GM12878 (cell line): ENCODE results near the gene CDH4. TPM values are rescaled to one million over a fixed set of nuclear protein-coding genes. Genes with fewer than 3 reads are reported as not detected.

Experiments used
- ATAC-seq: fragments of 200-7000 bp; cut with Tn5 transposase; 3 replicates; pipeline ENCODE4 v1.9.1; 2020; ENCODE audit warnings: mild to moderate bottlenecking, moderate library complexity
- BruUV-seq: library from RNA; stranded (reverse); fragments of 400-500 nt; replicated peaks from 2 replicates; lab custom pipeline; 2021; lab: Mats Ljungman, UMichigan
- CTCF ChIA-PET: fragments of 300-600 bp; sonication (Branson Sonifier 250); formaldehyde crosslinking; extraction: SDS; loops from one replicate; lab custom pipeline; 2021; ENCODE audit warnings: inconsistent platforms; lab: Yijun Ruan, JAX
- POLR2A ChIA-PET: fragments of 350-600 bp; formaldehyde crosslinking; extraction: SDS; loops from one replicate; lab custom pipeline; 2021; ENCODE audit warnings: inconsistent platforms; lab: Charles Lee
- RAD21 ChIA-PET: fragments of 300-600 bp; sonication (Branson Sonifier 250); formaldehyde crosslinking; loops from one replicate; lab custom pipeline; 2023; ENCODE audit warnings: antibody characterized with exemption; ENCODE audit not compliant: unreplicated experiment; lab: Charles Lee
- SMC1A ChIA-PET: fragments of 300-600 bp; sonication (Branson Sonifier 250); formaldehyde crosslinking; loops from one replicate; lab custom pipeline; 2023; ENCODE audit not compliant: unreplicated experiment, uncharacterized antibody; lab: Charles Lee
- DNase-seq: peaks from one replicate; pipeline ENCODE4 v3.0.0-alpha.2; 2011; ENCODE audit warnings: low read depth, low spot score
- FAIRE-seq: peaks from 3 replicates; lab custom pipeline; 2011; peaks lifted over from hg19 to GRCh38; lab: Jason Lieb, UNC
- H2AFZ ChIP-seq: 2 replicates; pipeline ENCODE4 v1.6.0; 2011; ENCODE audit warnings: low read depth, low read length, control low read depth; ENCODE audit not compliant: control insufficient read depth
- H3K27ac ChIP-seq: 2 replicates; pipeline ENCODE4 v1.5.1; 2011; ENCODE audit warnings: control low read depth; ENCODE audit not compliant: control insufficient read depth, insufficient read depth
- H3K27me3 ChIP-seq, 2 experiments: replicated peaks in 1 of 2; 2 replicates each; pipeline versions ENCODE4 v1.6.0 to v1.6.1; 2011; ENCODE audit warnings: low read length in 1 of 2; ENCODE audit not compliant: control insufficient read depth in 2 of 2, insufficient read depth in 2 of 2
- H3K36me3 ChIP-seq, 2 experiments: 2 replicates each; pipeline ENCODE4 v1.5.1; 2011; ENCODE audit warnings: low read length in 1 of 2; ENCODE audit not compliant: control insufficient read depth in 2 of 2, insufficient read depth in 2 of 2
- H3K4me1 ChIP-seq: 2 replicates; pipeline ENCODE4 v1.6.1; 2011; ENCODE audit warnings: mild to moderate bottlenecking, low read length, moderate library complexity, mixed read lengths; ENCODE audit not compliant: control insufficient read depth, insufficient read depth
- H3K4me2 ChIP-seq: 2 replicates; pipeline ENCODE4 v1.6.0; 2011; ENCODE audit warnings: control low read depth; ENCODE audit not compliant: control insufficient read depth, insufficient read depth
- H3K4me3 ChIP-seq: fragments of 200-600 bp; sonication (generic); 2 replicates; pipeline ENCODE4 v1.5.1; 2016
- H3K79me2 ChIP-seq: 2 replicates; pipeline ENCODE4 v1.6.0; 2011; ENCODE audit warnings: low read length; ENCODE audit not compliant: control insufficient read depth, insufficient read depth
- H3K9ac ChIP-seq: 2 replicates; pipeline ENCODE4 v1.8.0; 2011; ENCODE audit warnings: low read length, control low read depth, mixed read lengths; ENCODE audit not compliant: control insufficient read depth, insufficient read depth
- H3K9me3 ChIP-seq: replicated peaks from 3 replicates; pipeline ENCODE4 v1.5.1; 2011; ENCODE audit warnings: mild to moderate bottlenecking, low read length; ENCODE audit not compliant: control insufficient read depth, insufficient read depth
- H4K20me1 ChIP-seq: 2 replicates; pipeline ENCODE4 v1.6.0; 2011; ENCODE audit not compliant: control insufficient read depth, insufficient read depth
- ASH2L ChIP-seq: fragments of 300-600, 200-600 bp; sonication (generic); IDR thresholded peaks from 2 replicates; pipeline ENCODE4 v1.6.1; 2017; ENCODE audit warnings: low read depth, mild to moderate bottlenecking, borderline replicate concordance
- ATF3 ChIP-seq: IDR thresholded peaks from 2 replicates; pipeline ENCODE4 v1.6.1; 2011; ENCODE audit warnings: low read depth, mild to moderate bottlenecking, low read length, moderate library complexity, borderline replicate concordance; ENCODE audit errors: extremely low read depth
- EED ChIP-seq: sonication (generic); IDR thresholded peaks from 2 replicates; pipeline ENCODE4 v1.6.1; 2016; ENCODE audit warnings: antibody characterized with exemption, low read depth
- HCFC1 ChIP-seq: fragments of 150-350 bp; IDR thresholded peaks from 2 replicates; pipeline ENCODE4 v1.6.1; 2014; ENCODE audit warnings: low read length
- KLF5 ChIP-seq: fragments of 450-650 bp; IDR thresholded peaks from 2 replicates; pipeline ENCODE4 v1.6.1; 2014; ENCODE audit warnings: mild to moderate bottlenecking; ENCODE audit not compliant: partially characterized antibody
- MAX ChIP-seq: IDR thresholded peaks from 2 replicates; pipeline ENCODE4 v1.6.1; 2012; ENCODE audit warnings: low read depth, low read length, improper control_type of control experiment
- POLR2AphosphoS2 ChIP-seq: IDR thresholded peaks from 2 replicates; pipeline ENCODE4 v1.6.1; 2011; ENCODE audit warnings: low read depth, mild to moderate bottlenecking, low read length, improper control_type of control experiment, moderate library complexity
- RAD51 ChIP-seq: fragments of 450-650 bp; IDR thresholded peaks from 2 replicates; pipeline ENCODE4 v1.6.1; 2016; ENCODE audit warnings: moderate library complexity, mild to moderate bottlenecking, inconsistent platforms
- RELB ChIP-seq: fragments of 450-650 bp; IDR thresholded peaks from 2 replicates; pipeline ENCODE4 v1.6.1; 2017; ENCODE audit warnings: low read depth, mild to moderate bottlenecking, moderate library complexity
- REST ChIP-seq: IDR thresholded peaks from 2 replicates; pipeline ENCODE4 v1.6.1; 2012; ENCODE audit warnings: mild to moderate bottlenecking, low read depth, low read length
- SKIL ChIP-seq: fragments of 450-650 bp; IDR thresholded peaks from 2 replicates; pipeline ENCODE4 v1.6.1; 2017; ENCODE audit warnings: mild to moderate bottlenecking, low read depth, inconsistent platforms; ENCODE audit not compliant: poor library complexity, severe bottlenecking
- SMARCA5 ChIP-seq: fragments of 450-650 bp; IDR thresholded peaks from 2 replicates; pipeline ENCODE4 v1.6.1; 2017; ENCODE audit warnings: mild to moderate bottlenecking
- SP1 ChIP-seq: IDR thresholded peaks from one replicate; pipeline ENCODE4 v1.6.1; 2011; ENCODE audit warnings: low read depth, low read length
- STAT1 ChIP-seq: fragments of 450-650 bp; conservative IDR thresholded peaks from 2 replicates; pipeline ENCODE4 v1.6.1; 2014; ENCODE audit warnings: antibody characterized with exemption, mild to moderate bottlenecking
- TBL1XR1 ChIP-seq: IDR thresholded peaks from 2 replicates; pipeline ENCODE4 v1.6.1; 2012; ENCODE audit warnings: low read depth, low read length, improper control_type of control experiment
- ZNF274 ChIP-seq: IDR thresholded peaks from one replicate; pipeline ENCODE4 v1.8.0; 2011; ENCODE audit not compliant: insufficient read length, insufficient read depth
- ZZZ3 ChIP-seq: IDR thresholded peaks from 2 replicates; pipeline ENCODE4 v1.6.1; 2011; ENCODE audit warnings: low read depth; ENCODE audit not compliant: control insufficient read depth, insufficient read length
- WGBS: methylation state at CpG from one replicate; pipeline ENCODE4 v1.1.6; 2016; ENCODE audit warnings: low lambda C conversion rate; ENCODE audit not compliant: insufficient replicate concordance, insufficient coverage; ENCODE audit errors: missing lambda C conversion rate; 5-methylcytosine and 5-hydroxymethylcytosine counted together
- in situ Hi-C: fragments of 300-500 bp; cut with MboI; formaldehyde crosslinking; loops from 9 replicates; pipeline ENCODE4 v1.14.3; 2018; ENCODE audit warnings: mixed read lengths
- intact Hi-C: fragments of 100-400 bp; cut with micrococcal nuclease; formaldehyde crosslinking; loops from one replicate; pipeline ENCODE4 v1.14.2; 2022; ENCODE audit not compliant: unreplicated experiment
- polyA plus RNA-seq, 11 experiments: library from polyadenylated mRNA; depleted of rRNA in 4 of 11; unstranded in 6 of 11; stranded (reverse) in 5 of 11; fragments of >200 nt; fragmentation: Nextera tagmentation in 4 of 11; fragmentation: Illumina TruSeq in 1 of 11; extraction: Ambion mirVana in 4 of 11; extraction: Trizol in 1 of 11; gene quantifications; 1 replicate in 1 of 11; 2 replicates in 10 of 11; pipeline versions ENCODE4 v1.2.1 to v1.2.3, GENCODE V29; 2011 to 2016; ENCODE audit warnings: inconsistent platforms in 2 of 11, missing spikeins in 2 of 11, low read depth in 1 of 11
- total RNA-seq, 4 experiments: library from RNA; depleted of rRNA in 3 of 4; stranded (reverse); fragments of >200 nt in 3 of 4; fragmentation: Illumina TruSeq in 1 of 4; extraction: Trizol in 1 of 4; gene quantifications; 2 replicates each; pipeline versions ENCODE4 v1.2.1 to v1.2.3, GENCODE V29; 2013 to 2021

The CDH4 gene
- total and polyA plus RNA-seq, 10 of the 15 experiments (the other 5 are each of a cell fraction or from before 2014, with no cell fraction given): not detected

- TF ChIP-seq RELB (no peak), EED (no peak), ATF3 (no peak), ZZZ3 (no peak), KLF5 (no peak), TBL1XR1 (no peak), HCFC1 (no peak), STAT1 (no peak), MAX (no peak), ZNF274 (no peak), SP1 (no peak), ASH2L (no peak)
Observed at GRCh38 chr20:61204206-61204605, 47.9 kb upstream of the CDH4 start (continued).

- CTCF ChIA-PET: interaction anchor here (1.3 to 1.4 kb wide), 2 partner anchors 23 kb away, joined by 4 read pairs; no protein-coding TSS in a partner anchor
- no TSS peak for BruUV-seq
- in situ Hi-C loops (loop anchor here (25.0 kb wide), 1 partner anchor 632 kb away; no protein-coding TSS in a partner anchor), intact Hi-C loops (no loop called here)
- FAIRE-seq: no peak
- SMC1A ChIA-PET: no interaction called here
- no peaks in the 10 kb centered on the region for H3K36me3 ChIP-seq
- no peaks in the 10 kb centered on the region for H3K4me1 ChIP-seq
- no peak overlapping the region for H2AFZ ChIP-seq
- no peaks in the 10 kb centered on the region for H4K20me1 ChIP-seq
- POLR2A ChIA-PET: no interaction called here
- ATAC-seq: no peak
- 37% methylated on average over 6 of the region's 6 CpGs for WGBS
- H3K27ac ChIP-seq: no peak overlapping the region
- RAD21 ChIA-PET: no interaction called here
- no peak for DNase-seq
- H3K27me3 ChIP-seq: no peaks in the 10 kb centered on the region
- H3K4me3 ChIP-seq: no peak overlapping the region
- no peak overlapping the region for H3K9ac ChIP-seq
- no peaks in the 10 kb centered on the region for H3K79me2 ChIP-seq
- no peak overlapping the region for H3K4me2 ChIP-seq
- H3K9me3 ChIP-seq: no peaks in the 10 kb centered on the region
- TF ChIP-seq SKIL (no peak), RAD51 (no peak), SMARCA5 (no peak), POLR2AphosphoS2 (no peak), REST (no peak)
Observed at GRCh38 chr20:61205769-61206168, 46.3 kb upstream of the CDH4 start.
